ENCODE measurements around the gene TSPAN3. TPM values are rescaled to one million over a fixed set of nuclear protein-coding genes. Genes with fewer than 3 reads are reported as not detected.

The TSPAN3 gene
- total and polyA plus RNA-seq, 10 of the 15 experiments (the other 5 are each of a cell fraction or from before 2014, with no cell fraction given) = 18.9 to 114 (median 57.2) TPM

DNA sequence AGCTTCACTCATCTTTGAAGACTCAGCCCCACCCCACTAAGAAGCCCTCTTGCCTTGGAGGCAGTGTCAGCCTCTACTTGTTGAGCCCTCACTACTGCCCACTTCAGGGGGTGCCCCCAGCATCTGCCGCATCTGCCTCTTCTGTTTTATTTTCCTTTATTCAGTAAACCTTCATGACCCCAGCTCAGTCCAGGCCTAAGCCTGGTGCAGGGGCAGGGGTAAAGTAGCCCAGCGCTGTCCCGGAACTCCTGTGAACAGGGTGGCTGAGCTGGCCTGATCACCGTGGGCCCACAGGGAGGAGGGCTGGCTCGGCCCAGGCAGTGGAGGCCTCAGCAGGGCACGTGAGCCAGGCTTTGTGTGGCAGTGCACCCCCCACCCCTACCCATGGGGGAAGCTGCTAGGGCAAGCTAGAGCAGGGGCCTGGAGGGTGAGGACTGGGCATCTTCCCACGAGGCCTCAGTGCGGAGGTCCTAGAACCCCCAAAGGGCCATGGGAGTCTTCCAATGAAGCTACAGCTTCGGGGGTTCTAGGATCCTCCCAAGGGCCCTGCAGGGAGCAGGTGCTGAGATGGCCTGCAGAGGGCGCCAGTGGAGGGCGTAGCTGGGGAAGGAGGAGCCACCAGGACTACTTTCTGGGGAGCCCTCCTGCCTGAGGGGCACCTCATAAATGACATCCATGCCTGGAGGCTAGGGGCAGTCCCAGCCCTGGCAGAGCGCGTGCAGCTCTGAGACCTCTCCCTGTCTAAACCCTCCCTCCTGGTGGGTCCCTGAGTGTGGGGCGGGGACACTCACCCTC lies 36.0 kb downstream of the TSPAN3 start (continued):
- no peak for TF ChIP-seq NFIC (IDR thresholded peaks at IDR 0.05; ENCODE audit: low read depth, low read length)
- TF ChIP-seq ZNF217 (IDR thresholded peaks at IDR 0.05) = no peak
- no peak for TF ChIP-seq MTA2 (IDR thresholded peaks at IDR 0.05; ENCODE audit: low read depth)
- no peak for TF ChIP-seq SREBF1 (IDR thresholded peaks at IDR 0.05; ENCODE audit: low read length)
- TF ChIP-seq POU2F2 (IDR thresholded peaks at IDR 0.05; ENCODE audit: borderline replicate concordance, low read depth, low read length) = no peak
- TF ChIP-seq RAD21 (IDR thresholded peaks at IDR 0.05; ENCODE audit: insufficient read depth, low read depth, low read length) = peak; percentile 48
- TF ChIP-seq, protein P1, sequence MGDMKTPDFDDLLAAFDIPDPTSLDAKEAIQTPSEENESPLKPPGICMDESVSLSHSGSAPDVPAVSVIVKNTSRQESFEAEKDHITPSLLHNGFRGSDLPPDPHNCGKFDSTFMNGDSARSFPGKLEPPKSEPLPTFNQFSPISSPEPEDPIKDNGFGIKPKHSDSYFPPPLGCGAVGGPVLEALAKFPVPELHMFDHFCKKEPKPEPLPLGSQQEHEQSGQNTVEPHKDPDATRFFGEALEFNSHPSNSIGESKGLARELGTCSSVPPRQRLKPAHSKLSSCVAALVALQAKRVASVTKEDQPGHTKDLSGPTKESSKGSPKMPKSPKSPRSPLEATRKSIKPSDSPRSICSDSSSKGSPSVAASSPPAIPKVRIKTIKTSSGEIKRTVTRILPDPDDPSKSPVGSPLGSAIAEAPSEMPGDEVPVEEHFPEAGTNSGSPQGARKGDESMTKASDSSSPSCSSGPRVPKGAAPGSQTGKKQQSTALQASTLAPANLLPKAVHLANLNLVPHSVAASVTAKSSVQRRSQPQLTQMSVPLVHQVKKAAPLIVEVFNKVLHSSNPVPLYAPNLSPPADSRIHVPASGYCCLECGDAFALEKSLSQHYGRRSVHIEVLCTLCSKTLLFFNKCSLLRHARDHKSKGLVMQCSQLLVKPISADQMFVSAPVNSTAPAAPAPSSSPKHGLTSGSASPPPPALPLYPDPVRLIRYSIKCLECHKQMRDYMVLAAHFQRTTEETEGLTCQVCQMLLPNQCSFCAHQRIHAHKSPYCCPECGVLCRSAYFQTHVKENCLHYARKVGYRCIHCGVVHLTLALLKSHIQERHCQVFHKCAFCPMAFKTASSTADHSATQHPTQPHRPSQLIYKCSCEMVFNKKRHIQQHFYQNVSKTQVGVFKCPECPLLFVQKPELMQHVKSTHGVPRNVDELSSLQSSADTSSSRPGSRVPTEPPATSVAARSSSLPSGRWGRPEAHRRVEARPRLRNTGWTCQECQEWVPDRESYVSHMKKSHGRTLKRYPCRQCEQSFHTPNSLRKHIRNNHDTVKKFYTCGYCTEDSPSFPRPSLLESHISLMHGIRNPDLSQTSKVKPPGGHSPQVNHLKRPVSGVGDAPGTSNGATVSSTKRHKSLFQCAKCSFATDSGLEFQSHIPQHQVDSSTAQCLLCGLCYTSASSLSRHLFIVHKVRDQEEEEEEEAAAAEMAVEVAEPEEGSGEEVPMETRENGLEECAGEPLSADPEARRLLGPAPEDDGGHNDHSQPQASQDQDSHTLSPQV (IDR thresholded peaks at IDR 0.05) = no peak
- TF ChIP-seq, protein P2, sequence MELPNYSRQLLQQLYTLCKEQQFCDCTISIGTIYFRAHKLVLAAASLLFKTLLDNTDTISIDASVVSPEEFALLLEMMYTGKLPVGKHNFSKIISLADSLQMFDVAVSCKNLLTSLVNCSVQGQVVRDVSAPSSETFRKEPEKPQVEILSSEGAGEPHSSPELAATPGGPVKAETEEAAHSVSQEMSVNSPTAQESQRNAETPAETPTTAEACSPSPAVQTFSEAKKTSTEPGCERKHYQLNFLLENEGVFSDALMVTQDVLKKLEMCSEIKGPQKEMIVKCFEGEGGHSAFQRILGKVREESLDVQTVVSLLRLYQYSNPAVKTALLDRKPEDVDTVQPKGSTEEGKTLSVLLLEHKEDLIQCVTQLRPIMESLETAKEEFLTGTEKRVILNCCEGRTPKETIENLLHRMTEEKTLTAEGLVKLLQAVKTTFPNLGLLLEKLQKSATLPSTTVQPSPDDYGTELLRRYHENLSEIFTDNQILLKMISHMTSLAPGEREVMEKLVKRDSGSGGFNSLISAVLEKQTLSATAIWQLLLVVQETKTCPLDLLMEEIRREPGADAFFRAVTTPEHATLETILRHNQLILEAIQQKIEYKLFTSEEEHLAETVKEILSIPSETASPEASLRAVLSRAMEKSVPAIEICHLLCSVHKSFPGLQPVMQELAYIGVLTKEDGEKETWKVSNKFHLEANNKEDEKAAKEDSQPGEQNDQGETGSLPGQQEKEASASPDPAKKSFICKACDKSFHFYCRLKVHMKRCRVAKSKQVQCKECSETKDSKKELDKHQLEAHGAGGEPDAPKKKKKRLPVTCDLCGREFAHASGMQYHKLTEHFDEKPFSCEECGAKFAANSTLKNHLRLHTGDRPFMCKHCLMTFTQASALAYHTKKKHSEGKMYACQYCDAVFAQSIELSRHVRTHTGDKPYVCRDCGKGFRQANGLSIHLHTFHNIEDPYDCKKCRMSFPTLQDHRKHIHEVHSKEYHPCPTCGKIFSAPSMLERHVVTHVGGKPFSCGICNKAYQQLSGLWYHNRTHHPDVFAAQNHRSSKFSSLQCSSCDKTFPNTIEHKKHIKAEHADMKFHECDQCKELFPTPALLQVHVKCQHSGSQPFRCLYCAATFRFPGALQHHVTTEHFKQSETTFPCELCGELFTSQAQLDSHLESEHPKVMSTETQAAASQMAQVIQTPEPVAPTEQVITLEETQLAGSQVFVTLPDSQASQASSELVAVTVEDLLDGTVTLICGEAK (IDR thresholded peaks at IDR 0.05; ENCODE audit: borderline replicate concordance) = no peak
- no peak for TF ChIP-seq TCF12 (IDR thresholded peaks at IDR 0.05; ENCODE audit: low read depth, low read length)
- TF ChIP-seq, protein P3, sequence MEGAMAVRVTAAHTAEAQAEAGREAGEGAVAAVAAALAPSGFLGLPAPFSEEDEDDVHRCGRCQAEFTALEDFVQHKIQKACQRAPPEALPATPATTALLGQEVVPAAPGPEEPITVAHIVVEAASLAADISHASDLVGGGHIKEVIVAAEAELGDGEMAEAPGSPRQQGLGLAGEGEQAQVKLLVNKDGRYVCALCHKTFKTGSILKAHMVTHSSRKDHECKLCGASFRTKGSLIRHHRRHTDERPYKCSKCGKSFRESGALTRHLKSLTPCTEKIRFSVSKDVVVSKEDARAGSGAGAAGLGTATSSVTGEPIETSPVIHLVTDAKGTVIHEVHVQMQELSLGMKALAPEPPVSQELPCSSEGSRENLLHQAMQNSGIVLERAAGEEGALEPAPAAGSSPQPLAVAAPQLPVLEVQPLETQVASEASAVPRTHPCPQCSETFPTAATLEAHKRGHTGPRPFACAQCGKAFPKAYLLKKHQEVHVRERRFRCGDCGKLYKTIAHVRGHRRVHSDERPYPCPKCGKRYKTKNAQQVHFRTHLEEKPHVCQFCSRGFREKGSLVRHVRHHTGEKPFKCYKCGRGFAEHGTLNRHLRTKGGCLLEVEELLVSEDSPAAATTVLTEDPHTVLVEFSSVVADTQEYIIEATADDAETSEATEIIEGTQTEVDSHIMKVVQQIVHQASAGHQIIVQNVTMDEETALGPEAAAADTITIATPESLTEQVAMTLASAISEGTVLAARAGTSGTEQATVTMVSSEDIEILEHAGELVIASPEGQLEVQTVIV (IDR thresholded peaks at IDR 0.05; ENCODE audit: borderline replicate concordance, partially characterized antibody) = no peak
- no peak for TF ChIP-seq NRF1 (conservative IDR thresholded peaks at IDR 0.05; ENCODE audit: low read depth, low read length)
- TF ChIP-seq ZNF274 (IDR thresholded peaks at IDR 0.05; ENCODE audit: insufficient read depth, insufficient read length) = no peak
